Cardiac muscle cell (in vitro differentiated cells and primary cell): ENCODE data around the gene MPND. TPM values are rescaled to one million over a fixed set of nuclear protein-coding genes. Genes with fewer than 3 reads are reported as not detected.

ENCODE experiments used
- DNase-seq, 2 donors: peaks; one replicate each; pipeline versions ENCODE4 v3.0.0 to v3.0.0-alpha.2; 2010 to 2017; ENCODE audit warnings: low read depth in 1 of 2, low spot score in 1 of 2
- H3K27ac ChIP-seq: fragments of 200-600 bp; sonication (generic); 2 replicates; pipeline ENCODE4 v1.5.1; 2016
- H3K27me3 ChIP-seq: fragments of 200-600 bp; sonication (generic); 2 replicates; pipeline ENCODE4 v1.6.0; 2016; ENCODE audit warnings: control low read depth
- H3K36me3 ChIP-seq: fragments of 200-600 bp; sonication (generic); 2 replicates; pipeline ENCODE4 v1.5.1; 2016; ENCODE audit warnings: control low read depth
- H3K4me1 ChIP-seq: fragments of 200-600 bp; sonication (generic); 2 replicates; pipeline ENCODE4 v1.8.1; 2017; ENCODE audit warnings: low read depth, mild to moderate bottlenecking, mixed run types
- H3K4me3 ChIP-seq: fragments of 200-600 bp; sonication (generic); 2 replicates; pipeline ENCODE4 v1.5.1; 2016; ENCODE audit warnings: mild to moderate bottlenecking
- H3K9me3 ChIP-seq: fragments of 200-600 bp; sonication (generic); 2 replicates; pipeline ENCODE4 v1.5.1; 2017; ENCODE audit warnings: low read depth, mild to moderate bottlenecking, control low read depth
- polyA plus RNA-seq: library from polyadenylated mRNA; unstranded; fragments of >200 nt; fragmentation: Nextera tagmentation; extraction: Ambion mirVana; gene quantifications from 2 replicates; pipeline ENCODE4 v1.2.1, GENCODE V29; 2016
- total RNA-seq: library from RNA; depleted of rRNA; stranded (reverse); fragments of >200 nt; gene quantifications from 2 replicates; pipeline ENCODE4 v1.2.3, GENCODE V29; 2016
- TF ChIP-seq, protein P1 (sequence below): IDR thresholded peaks from 2 replicates; pipeline ENCODE4 v1.5.1; 2012; ENCODE audit warnings: low read depth, mild to moderate bottlenecking, low read length

Gene MPND, protein sequence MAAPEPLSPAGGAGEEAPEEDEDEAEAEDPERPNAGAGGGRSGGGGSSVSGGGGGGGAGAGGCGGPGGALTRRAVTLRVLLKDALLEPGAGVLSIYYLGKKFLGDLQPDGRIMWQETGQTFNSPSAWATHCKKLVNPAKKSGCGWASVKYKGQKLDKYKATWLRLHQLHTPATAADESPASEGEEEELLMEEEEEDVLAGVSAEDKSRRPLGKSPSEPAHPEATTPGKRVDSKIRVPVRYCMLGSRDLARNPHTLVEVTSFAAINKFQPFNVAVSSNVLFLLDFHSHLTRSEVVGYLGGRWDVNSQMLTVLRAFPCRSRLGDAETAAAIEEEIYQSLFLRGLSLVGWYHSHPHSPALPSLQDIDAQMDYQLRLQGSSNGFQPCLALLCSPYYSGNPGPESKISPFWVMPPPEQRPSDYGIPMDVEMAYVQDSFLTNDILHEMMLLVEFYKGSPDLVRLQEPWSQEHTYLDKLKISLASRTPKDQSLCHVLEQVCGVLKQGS
- total RNA-seq: 14.4 and 19.8 TPM in 2 replicates
- 19.2 and 24.3 TPM in 2 replicates for polyA plus RNA-seq

GRCh38 chr19:4343370-4344307 is at the start of gene MPND:
Gene MPND, plus strand, starts transcription at chr19:4343562. Its CDS starts 32 bp downstream, at chr19:4343594.
- TF ChIP-seq, protein P1, sequence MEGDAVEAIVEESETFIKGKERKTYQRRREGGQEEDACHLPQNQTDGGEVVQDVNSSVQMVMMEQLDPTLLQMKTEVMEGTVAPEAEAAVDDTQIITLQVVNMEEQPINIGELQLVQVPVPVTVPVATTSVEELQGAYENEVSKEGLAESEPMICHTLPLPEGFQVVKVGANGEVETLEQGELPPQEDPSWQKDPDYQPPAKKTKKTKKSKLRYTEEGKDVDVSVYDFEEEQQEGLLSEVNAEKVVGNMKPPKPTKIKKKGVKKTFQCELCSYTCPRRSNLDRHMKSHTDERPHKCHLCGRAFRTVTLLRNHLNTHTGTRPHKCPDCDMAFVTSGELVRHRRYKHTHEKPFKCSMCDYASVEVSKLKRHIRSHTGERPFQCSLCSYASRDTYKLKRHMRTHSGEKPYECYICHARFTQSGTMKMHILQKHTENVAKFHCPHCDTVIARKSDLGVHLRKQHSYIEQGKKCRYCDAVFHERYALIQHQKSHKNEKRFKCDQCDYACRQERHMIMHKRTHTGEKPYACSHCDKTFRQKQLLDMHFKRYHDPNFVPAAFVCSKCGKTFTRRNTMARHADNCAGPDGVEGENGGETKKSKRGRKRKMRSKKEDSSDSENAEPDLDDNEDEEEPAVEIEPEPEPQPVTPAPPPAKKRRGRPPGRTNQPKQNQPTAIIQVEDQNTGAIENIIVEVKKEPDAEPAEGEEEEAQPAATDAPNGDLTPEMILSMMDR: no peak
- Histone ChIP-seq H3K9me3 (no peaks in the 10 kb centered on the region), H3K27ac (peak within 1 kb of the TSS; percentile 89), H3K4me3 (peak within 1 kb of the TSS; percentile 62), H3K27me3 (no peaks in the 10 kb centered on the region), H3K4me1 (peaks cover 7% of the 10 kb centered on the region), H3K36me3 (peaks cover 4% of the 10 kb centered on the region)
- peak; percentile 86 to 95 for DNase-seq

- DNase-seq: no peak
- Histone ChIP-seq H3K4me1 (peaks cover 6% of the 10 kb centered on the region), H3K27ac (no peak overlapping the region), H3K4me3 (no peak overlapping the region), H3K27me3 (no peaks in the 10 kb centered on the region), H3K9me3 (no peaks in the 10 kb centered on the region), H3K36me3 (no peaks in the 10 kb centered on the region)
- TF ChIP-seq, protein P1: no peak
These were observed 49.0 kb upstream of the MPND start for GRCh38 chr19:4294389-4294788.

- peaks cover 6% of the 10 kb centered on the region for H3K4me1 ChIP-seq
- no peaks in the 10 kb centered on the region for H3K36me3 ChIP-seq
- TF ChIP-seq, protein P1: no peak
- H3K9me3 ChIP-seq: no peaks in the 10 kb centered on the region
- DNase-seq: peak in 1 of 2 donors; percentile 45
- H3K27me3 ChIP-seq: no peaks in the 10 kb centered on the region
- no peak overlapping the region for H3K27ac ChIP-seq
- no peak overlapping the region for H3K4me3 ChIP-seq
These were observed 47.2 kb upstream of the MPND start for GRCh38 chr19:4295972-4296771.

DNA sequence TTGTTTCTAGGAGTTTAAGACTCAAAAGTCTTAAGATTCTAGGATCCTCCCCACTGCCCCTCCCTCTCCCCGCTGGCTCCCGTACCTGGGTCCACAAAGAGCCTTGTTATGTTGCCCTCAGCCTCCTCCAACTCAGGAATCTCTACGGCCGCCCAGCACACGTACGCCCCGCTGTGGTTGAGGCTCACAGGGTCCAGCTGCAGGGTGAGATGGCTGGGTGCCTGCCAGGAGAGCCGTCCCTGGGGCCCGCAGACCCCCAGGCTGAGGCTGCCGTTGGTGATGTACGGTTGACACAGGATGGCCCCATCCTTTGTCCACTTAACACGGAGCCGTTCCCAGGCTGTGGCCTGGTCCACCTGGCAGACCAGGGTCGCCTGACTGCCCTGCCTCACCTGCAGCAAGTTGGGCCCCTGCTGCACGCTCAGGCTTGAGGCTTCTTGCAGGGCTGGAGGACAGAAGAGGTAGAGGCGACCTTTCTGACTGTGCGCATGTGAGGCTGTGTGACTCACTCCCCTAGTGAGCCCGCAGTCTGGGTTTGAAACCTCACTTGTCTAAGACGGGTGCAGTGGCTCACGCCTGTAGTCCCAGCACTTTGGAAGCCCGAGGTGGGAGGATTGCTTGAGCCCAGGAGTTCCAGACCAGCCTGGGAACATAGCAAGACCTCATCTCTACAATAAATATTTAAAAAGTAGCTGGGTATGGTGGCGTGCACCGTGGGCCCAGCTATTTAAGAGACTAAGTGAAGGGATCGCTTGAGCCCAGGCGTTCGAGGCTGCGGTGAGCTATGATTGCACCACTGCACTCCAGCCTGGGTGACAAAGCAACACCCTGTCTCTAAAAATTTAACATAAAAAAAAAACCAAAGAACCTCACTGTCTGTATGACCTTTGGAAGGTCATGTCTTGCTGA is 45.2 kb upstream of the MPND start:
- H3K4me1 ChIP-seq: peaks cover 6% of the 10 kb centered on the region
- DNase-seq: no peak
- no peaks in the 10 kb centered on the region for H3K36me3 ChIP-seq
- no peaks in the 10 kb centered on the region for H3K27me3 ChIP-seq
- TF ChIP-seq, protein P1: no peak
- H3K27ac ChIP-seq: no peak overlapping the region
- no peak overlapping the region for H3K4me3 ChIP-seq
- no peaks in the 10 kb centered on the region for H3K9me3 ChIP-seq
